Measurements from ENCODE around the gene EDIL3. TPM values are rescaled to one million over a fixed set of nuclear protein-coding genes. Genes with fewer than 3 reads are reported as not detected.

EDIL3 gene
- total and polyA plus RNA-seq, 2 of the 13 experiments (the other 11 are each of a cell fraction or from before 2014, with no cell fraction given) = 0.01 TPM; not detected in 1

DNA sequence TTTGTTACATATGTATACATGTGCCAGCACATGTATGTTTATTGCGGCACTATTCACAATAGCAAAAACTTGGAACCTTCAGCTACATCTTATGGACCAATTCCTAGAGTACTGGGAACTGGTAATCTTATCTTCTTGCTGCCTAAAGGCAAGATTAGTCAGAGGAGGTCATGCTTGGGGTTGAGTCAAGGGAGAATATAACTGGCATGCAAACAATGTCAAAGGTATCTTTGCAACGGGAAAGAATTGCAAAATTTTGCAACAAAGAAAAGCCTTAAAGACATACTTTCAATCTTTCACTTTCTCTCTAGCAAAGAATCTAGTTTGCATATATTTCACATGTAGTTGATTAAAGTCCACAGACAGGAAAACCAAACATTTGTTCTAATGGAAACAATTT lies 145.2 kb downstream of the EDIL3 start (continued):
- TF ChIP-seq ZC3H13 (CRISPR knock-in tag; IDR thresholded peaks at IDR 0.05) = no peak
- no peak for TF ChIP-seq MIER2 (CRISPR knock-in tag; IDR thresholded peaks at IDR 0.05)

DNA sequence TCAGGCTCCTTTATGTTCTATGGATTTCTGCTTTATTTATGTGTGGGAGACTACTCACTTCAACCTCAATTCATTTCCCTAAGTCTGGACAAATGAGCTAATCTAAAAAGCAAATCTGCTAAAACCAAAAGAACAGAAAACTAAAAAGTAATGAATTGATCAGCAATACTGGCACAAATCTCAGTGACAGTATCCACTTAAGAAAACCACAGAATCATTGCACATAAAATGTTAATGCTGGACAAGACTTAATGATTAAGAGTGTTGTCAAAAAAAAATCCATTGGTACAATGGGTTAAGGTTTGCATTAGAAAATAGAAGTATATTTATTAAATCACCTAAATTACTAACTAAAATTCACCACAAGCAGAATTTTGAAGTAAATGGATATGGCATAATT lies 147.6 kb downstream of the EDIL3 start:
- FAIRE-seq = no peak
- no peaks in the 10 kb centered on the region for H3K79me2 ChIP-seq (ENCODE audit: insufficient read depth, low read length)
- ChIA-PET CTCF (ENCODE audit: low intra/inter-chr PET ratio, low total read pairs) (no interaction called here), POLR2A (no interaction called here)
- H3K27me3 ChIP-seq (ENCODE audit: control insufficient read depth in 1 of 2, insufficient read depth in 2 of 2, low read length in 2 of 2) = no peaks in the 10 kb centered on the region
- no TSS peak for BruUV-seq (replicated peaks)
- no peak overlapping the region for H3K9ac ChIP-seq (ENCODE audit: insufficient read depth, low read depth, low read length)
- H3K4me2 ChIP-seq (ENCODE audit: low read depth, low read length) = no peak overlapping the region
- ATAC-seq = no peak
- H2AFZ ChIP-seq (ENCODE audit: low read length) = no peak overlapping the region
- H3K4me3 ChIP-seq (replicated peaks in 1 of 3; ENCODE audit: insufficient read depth in 1 of 3, low read depth in 2 of 3, low read length in 3 of 3) = no peak overlapping the region
- H4K20me1 ChIP-seq (ENCODE audit: insufficient read depth, low read length) = no peaks in the 10 kb centered on the region
- no peaks in the 10 kb centered on the region for H3K9me3 ChIP-seq (ENCODE audit: low read length)
- no peaks in the 10 kb centered on the region for H3K4me1 ChIP-seq (ENCODE audit: insufficient read depth, low read length)
- no peak for DNase-seq (ENCODE audit: low spot score)
- H3K36me3 ChIP-seq (replicated peaks in 1 of 2; ENCODE audit: control insufficient read depth in 1 of 2, insufficient read depth in 2 of 2, low read length in 2 of 2) = no peaks in the 10 kb centered on the region
- intact Hi-C loops (cut with micrococcal nuclease; ENCODE audit: unreplicated experiment) = no loop called here
- no peak overlapping the region for H3K27ac ChIP-seq (ENCODE audit: extremely low read length, insufficient read depth, low read length)
- in situ Hi-C loops (cut with HindIII; ENCODE audit: extremely low pct_ligation_motif_present, low pct_unique_long_range_greater_than_20kb) = no loop called here
- no peak for TF ChIP-seq CCAR2 (optimal IDR thresholded peaks at IDR 0.05; ENCODE audit: low read depth, low read length)
- TF ChIP-seq MBNL3 (CRISPR knock-in tag; conservative IDR thresholded peaks at IDR 0.05) = no peak
- TF ChIP-seq, protein P1, sequence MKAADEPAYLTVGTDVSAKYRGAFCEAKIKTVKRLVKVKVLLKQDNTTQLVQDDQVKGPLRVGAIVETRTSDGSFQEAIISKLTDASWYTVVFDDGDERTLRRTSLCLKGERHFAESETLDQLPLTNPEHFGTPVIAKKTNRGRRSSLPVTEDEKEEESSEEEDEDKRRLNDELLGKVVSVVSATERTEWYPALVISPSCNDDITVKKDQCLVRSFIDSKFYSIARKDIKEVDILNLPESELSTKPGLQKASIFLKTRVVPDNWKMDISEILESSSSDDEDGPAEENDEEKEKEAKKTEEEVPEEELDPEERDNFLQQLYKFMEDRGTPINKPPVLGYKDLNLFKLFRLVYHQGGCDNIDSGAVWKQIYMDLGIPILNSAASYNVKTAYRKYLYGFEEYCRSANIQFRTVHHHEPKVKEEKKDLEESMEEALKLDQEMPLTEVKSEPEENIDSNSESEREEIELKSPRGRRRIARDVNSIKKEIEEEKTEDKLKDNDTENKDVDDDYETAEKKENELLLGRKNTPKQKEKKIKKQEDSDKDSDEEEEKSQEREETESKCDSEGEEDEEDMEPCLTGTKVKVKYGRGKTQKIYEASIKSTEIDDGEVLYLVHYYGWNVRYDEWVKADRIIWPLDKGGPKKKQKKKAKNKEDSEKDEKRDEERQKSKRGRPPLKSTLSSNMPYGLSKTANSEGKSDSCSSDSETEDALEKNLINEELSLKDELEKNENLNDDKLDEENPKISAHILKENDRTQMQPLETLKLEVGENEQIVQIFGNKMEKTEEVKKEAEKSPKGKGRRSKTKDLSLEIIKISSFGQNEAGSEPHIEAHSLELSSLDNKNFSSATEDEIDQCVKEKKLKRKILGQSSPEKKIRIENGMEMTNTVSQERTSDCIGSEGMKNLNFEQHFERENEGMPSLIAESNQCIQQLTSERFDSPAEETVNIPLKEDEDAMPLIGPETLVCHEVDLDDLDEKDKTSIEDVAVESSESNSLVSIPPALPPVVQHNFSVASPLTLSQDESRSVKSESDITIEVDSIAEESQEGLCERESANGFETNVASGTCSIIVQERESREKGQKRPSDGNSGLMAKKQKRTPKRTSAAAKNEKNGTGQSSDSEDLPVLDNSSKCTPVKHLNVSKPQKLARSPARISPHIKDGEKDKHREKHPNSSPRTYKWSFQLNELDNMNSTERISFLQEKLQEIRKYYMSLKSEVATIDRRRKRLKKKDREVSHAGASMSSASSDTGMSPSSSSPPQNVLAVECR (CRISPR knock-in tag; IDR thresholded peaks at IDR 0.05; ENCODE audit: borderline replicate concordance) = no peak
- TF ChIP-seq, protein P2, sequence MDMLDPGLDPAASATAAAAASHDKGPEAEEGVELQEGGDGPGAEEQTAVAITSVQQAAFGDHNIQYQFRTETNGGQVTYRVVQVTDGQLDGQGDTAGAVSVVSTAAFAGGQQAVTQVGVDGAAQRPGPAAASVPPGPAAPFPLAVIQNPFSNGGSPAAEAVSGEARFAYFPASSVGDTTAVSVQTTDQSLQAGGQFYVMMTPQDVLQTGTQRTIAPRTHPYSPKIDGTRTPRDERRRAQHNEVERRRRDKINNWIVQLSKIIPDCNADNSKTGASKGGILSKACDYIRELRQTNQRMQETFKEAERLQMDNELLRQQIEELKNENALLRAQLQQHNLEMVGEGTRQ (IDR thresholded peaks at IDR 0.05; ENCODE audit: low read depth, low read length) = no peak
- TF ChIP-seq, protein P2 (CRISPR knock-in tag; IDR thresholded peaks at IDR 0.05; ENCODE audit: borderline replicate concordance) = no peak
- TF ChIP-seq ZNF614 (CRISPR knock-in tag; IDR thresholded peaks at IDR 0.05; ENCODE audit: borderline replicate concordance) = no peak
- TF ChIP-seq ZNF816 (CRISPR knock-in tag; IDR thresholded peaks at IDR 0.05; ENCODE audit: borderline replicate concordance) = no peak
- TF ChIP-seq SIN3A (IDR thresholded peaks at IDR 0.05; ENCODE audit: borderline replicate concordance, low read depth, low read length) = no peak
- no peak for TF ChIP-seq KDM6A (CRISPR knock-in tag; IDR thresholded peaks at IDR 0.05; ENCODE audit: low read depth)
- TF ChIP-seq, protein P3, sequence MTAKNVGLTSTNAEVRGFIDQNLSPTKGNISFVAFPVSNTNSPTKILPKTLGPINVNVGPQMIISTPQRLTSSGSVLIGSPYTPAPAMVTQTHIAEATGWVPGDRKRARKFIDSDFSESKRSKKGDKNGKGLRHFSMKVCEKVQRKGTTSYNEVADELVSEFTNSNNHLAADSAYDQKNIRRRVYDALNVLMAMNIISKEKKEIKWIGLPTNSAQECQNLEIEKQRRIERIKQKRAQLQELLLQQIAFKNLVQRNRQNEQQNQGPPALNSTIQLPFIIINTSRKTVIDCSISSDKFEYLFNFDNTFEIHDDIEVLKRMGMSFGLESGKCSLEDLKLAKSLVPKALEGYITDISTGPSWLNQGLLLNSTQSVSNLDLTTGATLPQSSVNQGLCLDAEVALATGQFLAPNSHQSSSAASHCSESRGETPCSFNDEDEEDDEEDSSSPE (CRISPR knock-in tag; IDR thresholded peaks at IDR 0.05) = no peak
- TF ChIP-seq GATAD2A (CRISPR knock-in tag; IDR thresholded peaks at IDR 0.05) = no peak
- TF ChIP-seq ZNF3 (CRISPR knock-in tag; IDR thresholded peaks at IDR 0.05) = no peak
- no peak for TF ChIP-seq ZFP90 (CRISPR knock-in tag; IDR thresholded peaks at IDR 0.05; ENCODE audit: borderline replicate concordance)
- no peak for TF ChIP-seq DMAP1 (CRISPR knock-in tag; IDR thresholded peaks at IDR 0.05)
- TF ChIP-seq, protein P4, sequence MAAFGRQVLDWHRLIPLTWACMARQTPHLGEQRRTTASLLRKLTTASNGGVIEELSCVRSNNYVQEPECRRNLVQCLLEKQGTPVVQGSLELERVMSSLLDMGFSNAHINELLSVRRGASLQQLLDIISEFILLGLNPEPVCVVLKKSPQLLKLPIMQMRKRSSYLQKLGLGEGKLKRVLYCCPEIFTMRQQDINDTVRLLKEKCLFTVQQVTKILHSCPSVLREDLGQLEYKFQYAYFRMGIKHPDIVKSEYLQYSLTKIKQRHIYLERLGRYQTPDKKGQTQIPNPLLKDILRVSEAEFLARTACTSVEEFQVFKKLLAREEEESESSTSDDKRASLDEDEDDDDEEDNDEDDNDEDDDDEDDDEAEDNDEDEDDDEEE (CRISPR knock-in tag; IDR thresholded peaks at IDR 0.05) = no peak
- TF ChIP-seq KDM4B (CRISPR knock-in tag; IDR thresholded peaks at IDR 0.05) = no peak

Data from HepG2 (cell line).